Esophagus squamous epithelium (tissue), 5 donors: ENCODE results near the gene RESF1. TPM values are rescaled to one million over a fixed set of nuclear protein-coding genes. Genes with fewer than 3 reads are reported as not detected.

Source experiments
- DNase-seq: peaks from one replicate; lab custom pipeline; 2025; lab: John Stamatoyannopoulos, UW
- H3K27ac ChIP-seq, 4 donors: fragments of 200-600 bp; sonication (generic); one replicate each; pipeline ENCODE4 v1.5.1; 2016 to 2019; ENCODE audit warnings: mild to moderate bottlenecking in 1 of 4
- H3K27me3 ChIP-seq, 4 donors: fragments of 200-600 bp; sonication (generic); 1 replicate in 3 of 4; 2 replicates in 1 of 4; pipeline versions ENCODE4 v1.5.1 to v1.6.0; 2017 to 2021; ENCODE audit warnings: antibody characterized with exemption in 1 of 4
- H3K36me3 ChIP-seq, 3 donors: fragments of 200-600 bp; sonication (generic); one replicate each; pipeline ENCODE4 v1.5.1; 2016 to 2019
- H3K4me1 ChIP-seq, 3 donors: fragments of 200-600 bp; sonication (generic); one replicate each; pipeline ENCODE4 v1.5.1; 2017 to 2019
- H3K4me3 ChIP-seq, 4 donors: fragments of 200-600 bp; sonication (generic); 1 replicate in 3 of 4; 2 replicates in 1 of 4; pipeline ENCODE4 v1.5.1; 2016 to 2019; ENCODE audit warnings: mild to moderate bottlenecking in 2 of 4, moderate library complexity in 1 of 4
- H3K9me3 ChIP-seq, 3 donors: fragments of 200-600 bp; sonication (generic); one replicate each; pipeline ENCODE4 v1.5.1; 2016 to 2019
- CTCF ChIP-seq, 6 experiments: fragments of 450-650 bp in 4 of 6; fragments of 200-600 bp in 2 of 6; sonication (generic) in 2 of 6; IDR thresholded peaks; one replicate each; pipeline ENCODE4 v1.5.1; 2016 to 2019; ENCODE audit warnings: antibody characterized with exemption in 6 of 6, mild to moderate bottlenecking in 4 of 6, moderate library complexity in 4 of 6
- POLR2A ChIP-seq, 4 donors: fragments of 450-650 bp; IDR thresholded peaks; one replicate each; pipeline ENCODE4 v1.6.1; 2017; ENCODE audit warnings: antibody characterized with exemption in 4 of 4, mild to moderate bottlenecking in 4 of 4, moderate library complexity in 3 of 4
- WGBS, 2 donors: methylation state at CpG; one replicate each; pipeline ENCODE4 v1.1.5; 2018; 5-methylcytosine and 5-hydroxymethylcytosine counted together
- intact Hi-C: fragments of 100-400 bp; cut with DNase I; formaldehyde crosslinking; loops from one replicate; pipeline ENCODE4 v1.15.0; 2022
- total RNA-seq, 4 donors: library from RNA; depleted of rRNA; stranded (reverse); fragments of >200 nt; gene quantifications; one replicate each; pipeline ENCODE4 v1.1.0, GENCODE V29; 2016
- donor health status: DM: yes; HTN: yes; CAD: no.

Gene RESF1
- total RNA-seq, 4 donors from 2014 or later, result 25.5 to 54.2 (median 38.7) TPM

- 80 to 92% methylated on average over 13 of the region's 13 CpGs for WGBS, 2 donors
These were observed 25.8 kb downstream of the RESF1 start for GRCh38 chr12:31984806-31985591.

DNA sequence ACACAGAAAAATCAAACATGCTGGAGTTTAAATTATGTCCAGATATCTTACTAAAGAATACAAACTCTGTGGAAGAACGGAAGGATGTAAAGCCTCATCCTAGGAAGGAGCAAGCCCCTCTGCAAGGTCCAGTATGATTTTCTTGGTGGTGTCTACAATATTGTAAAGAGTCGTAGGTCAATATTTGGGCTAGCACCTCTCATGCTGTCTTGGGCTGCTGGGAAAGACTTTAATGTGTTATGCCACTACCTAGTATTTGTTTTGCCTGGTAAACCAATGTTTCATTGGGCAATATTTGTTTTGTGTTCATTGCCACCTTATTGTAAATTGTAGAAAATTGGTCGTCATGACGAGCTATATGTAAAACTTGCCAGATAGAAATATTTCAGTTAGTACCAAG is 26.6 kb downstream of the RESF1 start:
- H3K4me1 ChIP-seq, result no peaks in the 10 kb centered on the region
- no peak for TF ChIP-seq CTCF (IDR thresholded peaks at IDR 0.05)
- no peak for TF ChIP-seq POLR2A (IDR thresholded peaks at IDR 0.05)
- no peak for DNase-seq
- H3K9me3 ChIP-seq, result peaks cover 0 to 50% (median 33%) of the 10 kb centered on the region in 3 donors
- 94% methylated on average over 4 of the region's 4 CpGs for WGBS, 2 donors
- no peaks in the 10 kb centered on the region for H3K27me3 ChIP-seq
- H3K27ac ChIP-seq, result no peak overlapping the region
- H3K4me3 ChIP-seq, result no peak overlapping the region
- intact Hi-C loops, result no loop called here
- peaks cover 6 to 61% (median 12%) of the 10 kb centered on the region in 3 donors for H3K36me3 ChIP-seq

More at GRCh38 chr12:31984806-31985591, 25.8 kb downstream of the RESF1 start:
- Histone ChIP-seq H3K4me3 (no peak overlapping the region), H3K36me3 (peaks cover 6 to 61% (median 12%) of the 10 kb centered on the region in 3 donors), H3K27me3 (no peaks in the 10 kb centered on the region), H3K9me3 (peaks cover 0 to 58% (median 33%) of the 10 kb centered on the region in 3 donors), H3K27ac (no peak overlapping the region), H3K4me1 (no peaks in the 10 kb centered on the region)
- no peak for DNase-seq
- TF ChIP-seq POLR2A (IDR thresholded peaks at IDR 0.05), result no peak
- intact Hi-C loops, result no loop called here

DNA sequence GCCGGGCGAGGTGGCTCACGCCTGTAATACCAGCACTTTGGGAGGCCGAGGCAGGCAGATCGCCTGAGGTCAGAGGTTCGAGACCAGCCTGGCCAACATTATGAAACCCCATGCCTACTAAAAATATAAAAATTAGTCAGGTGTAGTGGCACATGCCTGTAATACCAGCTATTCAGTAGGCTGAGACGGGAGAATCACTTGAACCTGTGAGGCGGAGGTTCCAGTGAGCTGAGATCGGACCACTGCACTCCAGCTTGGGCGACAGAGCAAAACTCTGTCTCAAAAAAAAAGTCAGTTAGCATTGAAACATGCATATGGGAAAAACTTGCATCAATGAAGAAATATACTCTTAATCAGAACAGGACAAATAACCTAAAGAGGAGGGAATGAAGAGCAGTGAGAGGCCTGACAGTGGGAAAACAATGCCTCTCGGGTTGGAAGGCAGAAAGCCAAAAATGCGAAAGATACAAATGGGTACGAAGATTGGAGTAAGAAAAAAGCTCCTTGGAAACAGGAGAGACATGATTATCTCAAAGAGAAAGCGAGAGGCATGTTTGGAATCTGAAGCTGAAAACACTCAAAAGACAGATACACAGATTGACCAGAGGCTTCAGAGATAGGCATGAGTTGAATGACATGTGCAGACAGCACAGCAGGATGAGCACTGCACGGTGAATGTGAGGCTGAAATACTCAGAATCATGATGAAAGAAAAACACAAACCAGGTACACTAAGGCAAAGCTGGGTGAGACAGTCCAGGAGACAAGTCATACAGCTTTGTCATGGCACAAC is 30.6 kb downstream of the RESF1 start:
- TF ChIP-seq CTCF (IDR thresholded peaks at IDR 0.05), result no peak
- TF ChIP-seq POLR2A (IDR thresholded peaks at IDR 0.05), result no peak
- H3K9me3 ChIP-seq, result peaks cover 0 to 11% (median 0%) of the 10 kb centered on the region in 3 donors
- DNase-seq, result no peak
- WGBS, 2 donors, result 81 to 87% methylated on average over 15 of the region's 15 CpGs
- no peak overlapping the region for H3K4me3 ChIP-seq
- no peaks in the 10 kb centered on the region for H3K27me3 ChIP-seq
- no peaks in the 10 kb centered on the region for H3K4me1 ChIP-seq
- no peak overlapping the region for H3K27ac ChIP-seq
- peaks cover 0 to 73% (median 0%) of the 10 kb centered on the region in 3 donors for H3K36me3 ChIP-seq
- intact Hi-C loops, result no loop called here

DNA sequence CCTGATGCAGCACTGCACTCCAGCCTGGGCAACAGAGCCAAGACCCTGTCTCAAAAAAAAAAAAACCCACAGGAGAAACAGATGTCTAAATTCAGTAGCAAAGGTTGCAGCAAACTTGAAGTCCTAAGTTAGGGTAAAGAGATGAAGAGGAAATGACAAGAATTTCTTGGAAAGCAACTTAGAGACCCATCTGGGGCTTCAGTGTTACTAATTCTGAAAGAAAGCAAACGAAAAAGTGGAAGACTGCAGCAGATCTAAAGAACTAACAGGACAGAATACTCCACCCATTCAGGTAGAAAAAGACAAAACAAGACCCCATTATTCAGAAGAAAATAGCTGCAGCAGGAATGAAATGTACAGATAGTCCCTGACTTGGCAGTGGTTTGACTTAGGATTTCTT is 31.9 kb downstream of the RESF1 start:
- intact Hi-C loops, result no loop called here
- H3K36me3 ChIP-seq, result peaks cover 0 to 87% (median 0%) of the 10 kb centered on the region in 3 donors
- H3K27me3 ChIP-seq, result no peaks in the 10 kb centered on the region
- TF ChIP-seq POLR2A (IDR thresholded peaks at IDR 0.05), result no peak
- TF ChIP-seq CTCF (IDR thresholded peaks at IDR 0.05), result no peak
- no peaks in the 10 kb centered on the region for H3K9me3 ChIP-seq
- DNase-seq, result no peak
- H3K4me1 ChIP-seq, result no peaks in the 10 kb centered on the region
- H3K27ac ChIP-seq, result no peak overlapping the region
- WGBS, 2 donors, result 76 to 80% methylated on average over 1 of the region's 1 CpG
- H3K4me3 ChIP-seq, result no peak overlapping the region

DNA sequence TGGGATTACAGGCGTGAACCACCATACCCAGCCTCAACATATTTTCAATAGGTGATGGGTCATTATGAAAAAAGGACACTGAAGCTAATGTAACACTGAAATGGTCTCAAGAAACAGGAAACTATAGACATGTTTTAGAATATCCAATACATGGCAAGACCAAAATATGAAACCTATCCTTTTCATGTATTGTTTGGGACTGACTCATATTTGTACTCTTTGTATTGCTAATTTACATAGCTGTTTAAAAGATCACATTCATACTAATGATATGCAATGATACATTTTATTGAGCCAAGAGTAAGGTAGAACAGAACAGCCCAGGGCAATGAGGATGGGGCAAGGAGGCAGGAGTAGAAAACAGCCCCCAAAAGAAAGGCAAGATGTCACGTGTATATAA is 32.6 kb downstream of the RESF1 start:
- Histone ChIP-seq H3K4me1 (no peaks in the 10 kb centered on the region), H3K27ac (no peak overlapping the region), H3K27me3 (no peaks in the 10 kb centered on the region), H3K4me3 (no peak overlapping the region), H3K9me3 (no peaks in the 10 kb centered on the region), H3K36me3 (peaks cover 0 to 94% (median 4%) of the 10 kb centered on the region in 3 donors)
- no peak for DNase-seq
- intact Hi-C loops, result no loop called here
- TF ChIP-seq POLR2A (IDR thresholded peaks at IDR 0.05), result no peak
- TF ChIP-seq CTCF (IDR thresholded peaks at IDR 0.05), result no peak
- WGBS, 2 donors, result 88 to 95% methylated on average over 2 of the region's 2 CpGs
